ENCODE data around the gene HAL. TPM values are rescaled to one million over a fixed set of nuclear protein-coding genes. Genes with fewer than 3 reads are reported as not detected.

HAL gene
- total RNA-seq, 4 donors from 2014 or later: 1.3 to 1.9 TPM; not detected in 2

DNA sequence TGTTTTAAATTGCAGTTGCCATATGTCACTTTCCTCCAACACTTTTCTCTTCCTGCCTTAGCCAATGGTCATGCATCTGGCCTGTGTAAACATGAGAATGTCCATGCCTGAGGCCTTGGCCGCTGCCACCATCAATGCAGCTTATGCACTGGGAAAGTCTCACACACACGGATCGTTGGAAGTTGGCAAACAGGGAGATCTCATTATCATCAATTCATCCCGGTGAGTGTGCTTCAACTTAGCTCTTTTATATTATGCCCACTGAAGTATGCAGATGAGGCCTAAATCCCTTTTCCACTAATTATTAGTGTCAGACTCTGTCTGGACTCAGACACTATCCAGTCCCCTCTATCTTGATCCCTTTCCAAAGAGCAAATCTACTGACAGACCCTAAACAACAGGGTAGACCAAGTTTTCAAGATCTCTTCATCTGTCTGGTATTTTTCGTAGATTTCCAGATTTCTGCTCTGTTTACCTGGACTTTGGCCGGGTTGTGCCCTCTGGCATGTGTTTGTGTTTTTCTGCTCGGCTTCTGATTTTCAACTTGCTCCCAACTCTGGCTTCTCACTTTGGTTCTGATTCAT, 29.8 kb downstream of the HAL start:
- no peaks in the 10 kb centered on the region for H3K27me3 ChIP-seq

DNA sequence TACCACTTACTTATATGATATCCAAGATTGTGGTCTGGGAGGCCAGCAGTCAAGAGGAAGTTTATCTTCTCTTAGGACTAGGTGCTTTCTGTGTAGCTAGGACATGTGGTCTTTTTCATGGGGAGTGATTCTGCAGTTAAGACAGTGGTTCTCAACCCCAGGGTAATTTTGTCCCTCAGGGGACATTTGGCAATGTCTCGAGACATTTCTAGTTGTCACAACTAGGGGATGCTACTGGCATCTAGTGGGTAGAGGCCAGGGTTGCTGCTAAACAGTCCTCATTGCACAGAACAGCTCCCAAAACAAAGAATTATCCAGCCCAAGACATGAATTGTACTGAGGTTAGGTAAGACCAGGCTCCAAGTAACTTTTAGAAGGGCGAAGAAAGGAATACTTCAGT, 33.0 kb downstream of the HAL start:
- no peak for DNase-seq
- no peaks in the 10 kb centered on the region for H3K36me3 ChIP-seq
- H3K9me3 ChIP-seq: no peaks in the 10 kb centered on the region
- H3K4me1 ChIP-seq: no peaks in the 10 kb centered on the region
- intact Hi-C loops (cut with DNase I): no loop called here
- H3K27ac ChIP-seq: no peak overlapping the region
- no peaks in the 10 kb centered on the region for H3K27me3 ChIP-seq
- 85% methylated on average over 2 of the region's 2 CpGs for whole genome bisulfite sequencing, 2 donors
- TF ChIP-seq POLR2A (IDR thresholded peaks at IDR 0.05): no peak
- TF ChIP-seq, protein P1, sequence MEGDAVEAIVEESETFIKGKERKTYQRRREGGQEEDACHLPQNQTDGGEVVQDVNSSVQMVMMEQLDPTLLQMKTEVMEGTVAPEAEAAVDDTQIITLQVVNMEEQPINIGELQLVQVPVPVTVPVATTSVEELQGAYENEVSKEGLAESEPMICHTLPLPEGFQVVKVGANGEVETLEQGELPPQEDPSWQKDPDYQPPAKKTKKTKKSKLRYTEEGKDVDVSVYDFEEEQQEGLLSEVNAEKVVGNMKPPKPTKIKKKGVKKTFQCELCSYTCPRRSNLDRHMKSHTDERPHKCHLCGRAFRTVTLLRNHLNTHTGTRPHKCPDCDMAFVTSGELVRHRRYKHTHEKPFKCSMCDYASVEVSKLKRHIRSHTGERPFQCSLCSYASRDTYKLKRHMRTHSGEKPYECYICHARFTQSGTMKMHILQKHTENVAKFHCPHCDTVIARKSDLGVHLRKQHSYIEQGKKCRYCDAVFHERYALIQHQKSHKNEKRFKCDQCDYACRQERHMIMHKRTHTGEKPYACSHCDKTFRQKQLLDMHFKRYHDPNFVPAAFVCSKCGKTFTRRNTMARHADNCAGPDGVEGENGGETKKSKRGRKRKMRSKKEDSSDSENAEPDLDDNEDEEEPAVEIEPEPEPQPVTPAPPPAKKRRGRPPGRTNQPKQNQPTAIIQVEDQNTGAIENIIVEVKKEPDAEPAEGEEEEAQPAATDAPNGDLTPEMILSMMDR (IDR thresholded peaks at IDR 0.05): no peak
- no peak overlapping the region for H3K4me3 ChIP-seq (replicated peaks in 1 of 3)

More for the DNA sequence above, 29.8 kb downstream of the HAL start:
- intact Hi-C loops (cut with DNase I): no loop called here
- TF ChIP-seq POLR2A (IDR thresholded peaks at IDR 0.05): no peak
- TF ChIP-seq, protein P1 (IDR thresholded peaks at IDR 0.05): no peak
- H3K9me3 ChIP-seq: no peaks in the 10 kb centered on the region
- no peak for DNase-seq
- H3K4me1 ChIP-seq: no peaks in the 10 kb centered on the region
- WGBS, 2 donors: 75 to 80% methylated on average over 7 of the region's 7 CpGs
- no peaks in the 10 kb centered on the region for H3K36me3 ChIP-seq
- no peak overlapping the region for H3K27ac ChIP-seq
- H3K4me3 ChIP-seq (replicated peaks in 1 of 3): no peak overlapping the region

DNA sequence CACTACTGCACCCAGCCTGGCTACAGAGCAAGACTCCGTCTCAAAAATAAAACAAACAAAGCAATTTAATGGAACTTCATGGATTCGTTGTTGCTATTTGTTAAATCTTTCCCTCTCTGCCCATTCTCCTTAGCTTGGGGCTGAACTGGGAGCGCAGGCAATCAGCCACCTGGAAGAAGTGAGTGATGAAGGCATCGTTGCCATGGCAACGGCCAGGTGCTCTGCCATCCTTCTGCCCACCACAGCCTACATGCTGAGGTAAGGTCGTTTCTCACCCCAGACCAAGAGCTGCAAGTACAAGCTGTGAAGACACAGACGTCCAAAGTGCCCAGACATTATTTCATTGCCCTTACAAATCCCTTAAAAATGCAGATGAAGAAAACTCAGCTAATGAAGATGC, 33.9 kb downstream of the HAL start:
- H3K9me3 ChIP-seq: no peaks in the 10 kb centered on the region
- H3K27me3 ChIP-seq: no peaks in the 10 kb centered on the region
- DNase-seq: no peak
- H3K36me3 ChIP-seq: no peaks in the 10 kb centered on the region
- no peaks in the 10 kb centered on the region for H3K4me1 ChIP-seq
- TF ChIP-seq POLR2A (IDR thresholded peaks at IDR 0.05): no peak
- TF ChIP-seq, protein P1 (IDR thresholded peaks at IDR 0.05): no peak
- H3K4me3 ChIP-seq (replicated peaks in 1 of 3): no peak overlapping the region
- WGBS, 2 donors: 59 to 72% methylated on average over 7 of the region's 7 CpGs
- no peak overlapping the region for H3K27ac ChIP-seq
- intact Hi-C loops (cut with DNase I): no loop called here

DNA sequence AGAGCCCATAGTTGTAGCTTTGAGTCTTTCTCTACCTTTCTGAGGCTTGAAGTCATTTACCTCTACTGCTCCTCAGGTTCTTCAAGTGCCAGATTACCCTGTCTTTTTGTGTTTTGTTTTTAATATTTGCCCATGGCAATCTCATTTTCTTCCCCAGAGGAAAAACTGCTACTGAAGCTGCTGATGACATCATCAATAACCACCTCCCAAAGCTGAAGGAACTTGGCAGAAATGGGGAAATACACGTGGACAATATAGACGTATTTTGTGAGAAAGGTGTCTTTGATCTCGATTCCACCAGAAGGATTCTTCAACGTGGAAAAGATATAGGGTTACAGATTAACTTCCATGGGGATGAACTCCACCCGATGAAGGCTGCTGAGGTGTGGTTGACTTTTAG, 35.9 kb downstream of the HAL start:
- WGBS, 2 donors: 79 to 82% methylated on average over 5 of the region's 5 CpGs
- Histone ChIP-seq H3K4me1 (no peaks in the 10 kb centered on the region), H3K36me3 (no peaks in the 10 kb centered on the region), H3K27me3 (no peaks in the 10 kb centered on the region), H3K9me3 (no peaks in the 10 kb centered on the region), H3K27ac (no peak overlapping the region), H3K4me3 (replicated peaks in 1 of 3) (no peak overlapping the region)
- intact Hi-C loops (cut with DNase I): no loop called here
- TF ChIP-seq, protein P1 (IDR thresholded peaks at IDR 0.05): no peak
- TF ChIP-seq POLR2A (IDR thresholded peaks at IDR 0.05): no peak
- no peak for DNase-seq

DNA sequence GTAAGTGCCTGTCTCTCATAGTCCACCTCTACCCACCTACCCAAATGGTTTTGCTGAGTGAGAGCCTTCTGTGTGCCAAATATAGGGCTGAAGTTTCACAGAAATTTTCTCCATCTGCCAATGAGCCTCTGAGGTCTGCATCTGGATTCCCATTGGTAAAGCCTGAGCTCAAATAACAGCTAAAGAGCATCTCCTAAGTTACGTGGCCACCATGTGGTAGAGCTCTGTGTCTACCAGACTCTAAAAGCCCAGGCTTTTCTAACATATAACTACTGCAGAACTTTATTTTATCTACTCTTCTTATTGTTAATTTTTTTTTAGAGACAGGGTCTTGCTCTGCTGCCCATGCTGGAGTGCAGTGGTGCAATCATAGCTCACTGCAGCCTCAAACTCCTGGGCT, 37.0 kb downstream of the HAL start:
- Histone ChIP-seq H3K27me3 (no peaks in the 10 kb centered on the region), H3K4me1 (no peaks in the 10 kb centered on the region), H3K27ac (no peak overlapping the region), H3K9me3 (no peaks in the 10 kb centered on the region), H3K36me3 (no peaks in the 10 kb centered on the region), H3K4me3 (replicated peaks in 1 of 3) (no peak overlapping the region)
- intact Hi-C loops (cut with DNase I): no loop called here
- 70 to 71% methylated on average over 1 of the region's 1 CpG for WGBS, 2 donors
- DNase-seq: no peak
- no peak for TF ChIP-seq POLR2A (IDR thresholded peaks at IDR 0.05)
- TF ChIP-seq, protein P1 (IDR thresholded peaks at IDR 0.05): no peak
